Activated T-helper 1 cell treated with anti-CD3 and anti-CD28 coated beads, Interleukin-2, amount 50 U/mL, for 16 hours (primary cell): ENCODE results near the gene TRIM9.

Experiments used
- DNase-seq, 2 donors: peaks; one replicate each; pipeline ENCODE4 v3.0.0-alpha.2; 2020; ENCODE audit warnings: low read depth in 1 of 2, low spot score in 1 of 2

Gene TRIM9

DNA sequence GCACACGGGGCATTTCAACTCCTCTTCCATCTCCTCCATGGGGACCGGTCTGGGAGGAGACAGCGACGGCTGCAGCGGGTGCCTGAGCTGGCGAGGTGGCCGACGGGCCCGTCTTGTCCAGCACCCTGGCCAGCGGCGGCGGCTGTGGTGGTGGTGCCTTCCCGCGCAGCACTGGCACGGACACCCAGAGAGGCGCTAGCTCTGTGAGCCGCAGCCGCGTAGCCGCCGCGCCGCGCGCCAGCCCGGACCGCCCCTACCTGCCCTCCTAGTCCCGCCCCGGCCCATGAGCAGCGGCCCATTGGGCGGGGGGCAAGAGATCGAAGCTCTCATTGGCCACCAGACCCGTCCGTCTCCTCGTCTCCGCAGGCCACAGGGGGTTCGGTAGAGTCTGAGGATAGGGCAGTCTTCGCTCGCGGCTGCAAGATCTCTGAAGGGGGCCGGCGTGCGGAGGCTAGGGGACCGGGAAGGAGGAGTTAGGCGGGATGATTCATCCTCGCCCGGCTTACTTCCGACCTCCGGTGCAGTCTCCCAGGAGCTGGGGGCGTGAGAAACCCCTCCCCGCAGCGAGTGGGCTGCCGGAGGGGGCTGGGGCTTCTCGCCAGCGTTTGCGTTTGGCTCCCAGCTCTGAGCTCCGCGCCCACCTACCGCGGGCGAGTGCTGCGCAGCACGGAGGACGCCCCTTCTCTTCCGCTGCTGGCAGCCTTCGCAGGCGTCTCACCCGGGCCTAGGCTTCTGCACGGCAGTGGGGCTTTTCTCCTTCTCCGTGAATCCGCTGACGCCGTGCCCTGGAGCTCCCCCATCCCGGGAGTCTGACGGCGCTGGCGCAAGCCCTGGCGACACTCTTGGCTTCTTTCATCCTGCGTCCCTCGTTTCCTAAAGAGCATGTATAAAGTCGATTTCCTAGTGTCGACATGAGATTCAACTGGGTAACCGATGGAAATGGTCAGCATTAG is at the start of gene TRIM9:
Gene TRIM9 (minus strand): TSS at position 205 of the 953 bp plus-strand sequence. CDS start 166 bp downstream, at position 39.
- peak; percentile 63 to 80 for DNase-seq

GRCh38 chr14:51140856-51141255 is 46.0 kb upstream of the TRIM9 start:
- no peak for DNase-seq

GRCh38 chr14:51140338-51140737 is 45.4 kb upstream of the TRIM9 start:
- DNase-seq: no peak

- DNase-seq: no peak
Observed at GRCh38 chr14:51139121-51139681, 44.3 kb upstream of the TRIM9 start.

DNA sequence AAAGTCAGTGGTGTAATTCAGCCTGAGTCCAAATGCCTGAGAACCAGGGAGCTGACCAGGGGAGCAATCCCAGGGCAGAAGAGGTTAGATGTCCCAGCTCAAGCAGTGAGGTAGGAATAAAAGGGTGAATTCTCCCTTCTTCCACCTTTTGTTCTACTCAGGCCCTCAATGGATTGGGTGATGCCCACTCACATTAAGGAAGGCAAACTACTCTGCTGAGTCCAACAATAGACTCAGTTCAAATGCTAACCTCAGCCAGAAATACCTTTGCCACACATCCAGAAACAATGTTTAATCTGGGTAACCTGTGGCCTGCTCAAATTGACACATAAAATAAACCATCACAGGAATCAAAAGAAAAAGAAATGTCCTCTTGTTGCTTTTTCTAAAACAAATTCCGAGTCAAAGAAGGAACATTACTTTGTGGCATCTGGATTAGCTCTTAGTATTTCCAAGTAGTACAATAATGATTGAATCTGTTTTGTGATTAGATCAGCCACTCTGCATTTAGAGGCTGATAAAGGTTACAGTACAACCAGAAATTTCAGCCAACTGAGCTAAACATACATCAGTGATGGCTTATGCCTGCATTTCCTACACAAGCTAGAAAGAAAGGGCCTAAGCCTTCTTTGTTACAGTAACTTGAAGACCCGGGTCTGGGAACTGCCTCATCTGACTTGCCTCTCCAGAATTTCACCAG is 43.6 kb upstream of the TRIM9 start:
- no peak for DNase-seq

GRCh38 chr14:51131516-51131915 is 36.6 kb upstream of the TRIM9 start:
- no peak for DNase-seq

DNA sequence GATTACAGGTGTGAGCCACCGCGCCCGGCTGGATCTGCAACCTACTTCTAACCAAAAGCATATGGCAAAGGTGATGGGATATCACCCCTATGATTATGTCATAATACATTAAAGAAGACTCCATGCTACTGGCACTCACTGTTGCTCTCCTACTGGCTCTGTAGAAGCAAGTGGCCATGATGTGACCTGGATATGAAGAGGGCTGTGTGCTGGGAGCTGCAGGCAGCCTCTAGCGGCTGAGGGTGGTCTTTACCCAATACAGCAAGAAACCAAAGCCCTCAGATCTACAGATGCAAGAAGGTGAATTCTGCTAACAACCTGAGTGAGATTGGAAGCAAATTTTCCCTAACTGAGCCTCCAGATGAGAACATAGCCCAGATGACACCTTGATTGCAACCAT is 34.2 kb upstream of the TRIM9 start:
- no peak for DNase-seq

GRCh38 chr14:51124029-51124428 is 29.1 kb upstream of the TRIM9 start:
- no peak for DNase-seq

DNA sequence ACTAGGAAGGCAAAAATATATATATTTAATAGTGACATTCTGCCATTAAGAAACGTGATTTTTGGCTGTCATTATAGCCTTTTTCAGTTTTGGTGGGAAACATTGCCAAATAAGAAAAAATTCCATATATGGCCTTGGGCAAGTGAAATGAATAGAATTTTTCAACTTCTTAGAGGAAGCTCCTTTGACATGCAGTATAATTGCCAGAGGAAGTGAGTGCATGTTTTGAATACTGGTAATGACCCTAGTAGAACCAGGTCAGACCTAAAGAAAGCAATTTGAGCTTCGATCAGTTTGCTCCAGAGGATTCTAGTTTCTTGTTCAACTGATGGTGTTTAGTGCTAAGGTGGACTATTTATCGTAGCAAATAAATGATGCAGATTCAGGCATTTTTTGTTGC is 26.2 kb upstream of the TRIM9 start:
- no peak for DNase-seq

DNA sequence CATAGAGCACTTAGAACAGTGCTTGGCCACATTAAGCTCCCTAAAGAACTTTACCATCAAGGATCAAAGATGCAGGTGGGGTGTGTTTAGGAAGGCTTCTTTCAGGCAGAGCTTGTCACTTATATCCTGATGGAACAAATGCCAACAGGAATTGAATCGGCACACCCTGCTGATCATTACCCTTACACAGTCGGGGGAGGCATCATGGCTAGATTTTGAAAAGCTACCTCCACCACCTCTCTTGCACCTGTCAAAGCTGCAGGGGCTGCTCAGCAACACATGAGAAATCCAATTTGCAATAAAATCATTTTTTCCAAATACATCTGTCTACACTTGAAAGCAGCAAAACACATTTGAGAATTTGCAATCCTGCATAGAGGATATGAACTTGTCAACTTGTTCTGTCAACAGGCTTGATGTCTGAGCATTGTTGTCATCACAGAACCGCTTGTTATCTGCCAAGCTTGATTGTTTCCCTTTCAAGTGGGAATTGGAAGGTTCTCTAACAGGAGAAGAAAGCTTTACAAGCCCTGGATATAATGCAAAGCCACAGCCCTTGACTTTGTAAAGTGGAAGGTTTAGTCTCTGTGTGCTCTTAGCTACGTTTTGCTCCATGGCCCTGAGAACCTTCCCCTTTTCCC is 24.6 kb upstream of the TRIM9 start:
- DNase-seq: no peak

GRCh38 chr14:51118993-51119392 is 24.1 kb upstream of the TRIM9 start:
- DNase-seq: no peak

DNA sequence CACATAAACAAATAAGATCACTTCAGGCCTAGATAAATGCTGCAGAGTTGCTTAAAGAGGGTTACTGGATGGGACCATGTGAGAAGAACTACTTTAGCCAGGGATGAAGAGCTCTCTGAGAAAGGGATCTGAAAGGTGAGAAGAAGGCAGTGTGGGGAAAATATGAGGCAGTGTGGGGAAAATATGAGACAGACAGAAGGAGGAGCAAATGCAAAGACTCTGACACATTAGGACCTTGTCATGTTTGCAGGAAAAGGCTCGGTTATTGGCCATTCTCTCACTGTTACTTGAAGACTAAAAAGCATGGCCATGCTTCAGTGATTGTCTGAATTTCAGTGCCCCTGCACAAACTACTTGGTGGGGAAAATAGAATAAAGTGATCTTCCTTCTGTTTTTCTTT is 22.7 kb upstream of the TRIM9 start:
- DNase-seq: no peak

- DNase-seq: no peak
Observed at GRCh38 chr14:51116682-51117081, 21.8 kb upstream of the TRIM9 start.

GRCh38 chr14:51109651-51110050 is 14.7 kb upstream of the TRIM9 start:
- DNase-seq: no peak

DNA sequence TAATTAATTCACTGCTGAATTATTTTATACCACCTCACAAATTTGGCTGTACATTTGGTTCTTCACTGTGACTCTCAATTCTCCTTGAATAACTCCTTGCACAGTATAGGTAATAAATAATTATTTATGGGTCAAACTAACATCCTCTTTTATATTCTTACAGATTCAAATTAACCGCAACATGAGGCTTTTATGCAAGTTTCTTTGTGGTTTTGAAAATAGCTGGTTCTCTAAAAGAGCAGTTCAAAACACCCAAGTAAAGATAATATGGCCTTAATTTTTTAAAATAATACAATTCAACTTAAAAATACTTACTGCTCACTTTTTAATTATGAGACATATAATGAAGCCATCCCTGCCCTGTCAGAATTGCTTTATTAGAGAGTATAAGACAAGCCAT is 12.9 kb upstream of the TRIM9 start:
- no peak for DNase-seq

GRCh38 chr14:51104467-51104866 is 9.6 kb upstream of the TRIM9 start:
- no peak for DNase-seq

- DNase-seq: no peak
Observed at GRCh38 chr14:51097287-51097686, 2.4 kb upstream of the TRIM9 start.

DNA sequence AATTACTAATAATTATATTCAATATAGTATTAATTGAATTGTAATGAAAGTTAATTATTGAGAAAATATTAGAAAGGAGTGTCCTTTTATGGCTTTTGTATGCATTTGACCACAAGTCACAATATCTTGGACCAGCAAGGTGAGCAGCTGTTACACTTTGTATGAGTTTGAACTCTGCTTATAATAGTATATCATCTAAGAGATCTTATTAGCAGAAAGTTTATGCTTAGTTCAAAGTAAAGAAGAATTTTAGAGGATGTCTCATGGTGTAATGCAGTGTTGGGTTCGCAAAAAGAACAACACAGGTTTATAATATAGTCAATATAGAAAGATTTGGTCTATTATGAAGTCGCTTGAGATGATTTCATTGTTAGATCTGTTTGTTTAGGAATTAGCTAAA is 2.0 kb upstream of the TRIM9 start:
- DNase-seq: no peak

DNA sequence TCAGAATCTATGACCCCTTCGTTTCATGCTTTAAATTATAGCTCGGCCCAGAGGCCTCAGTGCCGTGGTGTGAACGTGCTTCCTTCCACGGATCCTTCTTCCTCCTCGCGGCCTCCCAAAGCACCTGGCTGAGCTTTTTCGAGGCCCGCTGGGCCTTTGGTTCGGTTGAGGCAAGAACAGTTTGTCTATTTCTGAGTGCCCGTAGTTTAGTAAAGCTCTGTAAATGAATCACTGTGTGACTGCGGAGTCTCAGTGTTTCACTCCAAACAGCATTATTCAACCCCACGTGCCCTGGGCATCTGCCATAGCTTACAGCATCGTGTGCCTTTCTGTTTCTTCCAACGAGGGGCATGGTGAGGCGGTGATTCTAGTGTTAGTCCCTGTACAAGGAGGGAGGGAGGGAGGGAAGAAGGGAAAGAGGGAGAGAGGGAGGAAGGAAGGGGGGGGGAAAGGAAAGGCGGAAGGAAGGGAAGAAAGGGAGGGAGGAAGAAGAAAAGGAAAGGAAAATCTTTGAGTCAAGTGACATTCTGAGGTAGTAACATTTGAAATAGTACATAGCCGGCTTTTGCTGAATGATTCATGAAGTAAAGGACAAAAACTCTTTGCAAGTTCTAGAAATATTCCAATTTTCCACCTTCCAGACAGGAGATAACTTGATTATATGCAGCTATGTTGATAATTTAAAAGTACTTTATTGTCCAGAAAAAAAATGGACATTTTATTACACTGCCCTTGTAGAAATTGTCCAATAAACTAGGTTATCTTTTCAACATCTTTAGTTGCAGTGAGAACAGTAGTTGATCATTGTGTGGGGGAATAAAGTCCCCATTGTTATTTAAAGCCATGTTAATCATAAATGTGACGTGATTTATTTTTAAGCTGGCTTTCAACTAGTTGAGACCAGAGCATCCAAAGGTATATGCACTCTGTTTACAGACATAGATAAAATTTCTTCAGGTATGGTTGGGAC is 1.2 kb upstream of the TRIM9 start:
- DNase-seq: no peak

DNA sequence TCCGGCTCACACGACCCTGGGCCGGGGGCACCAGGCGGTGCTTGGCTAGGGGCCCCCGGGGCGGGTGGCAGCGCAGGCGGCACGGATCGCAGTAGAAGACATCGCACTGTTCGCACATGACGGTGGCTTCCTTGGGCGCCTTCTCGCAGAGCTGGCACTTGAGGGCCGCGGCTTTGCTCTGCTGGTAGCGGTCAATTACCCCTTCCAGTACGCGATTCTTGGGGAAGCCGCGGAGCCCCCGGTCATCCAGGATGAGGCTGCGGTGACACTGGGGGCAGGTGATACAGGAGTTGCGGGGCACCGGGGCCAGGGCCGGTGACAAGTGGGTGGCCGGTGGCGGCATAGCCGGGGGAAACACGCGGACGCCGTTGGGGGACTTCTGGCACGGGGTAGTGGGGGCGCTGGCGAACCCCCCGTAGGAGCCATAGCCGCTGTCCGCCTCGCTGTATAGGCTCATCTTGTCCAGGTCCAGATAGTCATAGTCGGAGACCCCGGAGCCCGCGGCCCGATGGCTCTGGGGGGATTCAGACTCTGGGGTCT is 553 bp downstream of the TRIM9 start:
- no peak for DNase-seq
